ENCODE results near the gene HRC. TPM values are rescaled to one million over a fixed set of nuclear protein-coding genes. Genes with fewer than 3 reads are reported as not detected.

Gene HRC
- total and polyA plus RNA-seq, 2 of the 8 experiments (the other 6 are each of a cell fraction or from before 2014, with no cell fraction given): 2.3 to 2.6 TPM

DNA sequence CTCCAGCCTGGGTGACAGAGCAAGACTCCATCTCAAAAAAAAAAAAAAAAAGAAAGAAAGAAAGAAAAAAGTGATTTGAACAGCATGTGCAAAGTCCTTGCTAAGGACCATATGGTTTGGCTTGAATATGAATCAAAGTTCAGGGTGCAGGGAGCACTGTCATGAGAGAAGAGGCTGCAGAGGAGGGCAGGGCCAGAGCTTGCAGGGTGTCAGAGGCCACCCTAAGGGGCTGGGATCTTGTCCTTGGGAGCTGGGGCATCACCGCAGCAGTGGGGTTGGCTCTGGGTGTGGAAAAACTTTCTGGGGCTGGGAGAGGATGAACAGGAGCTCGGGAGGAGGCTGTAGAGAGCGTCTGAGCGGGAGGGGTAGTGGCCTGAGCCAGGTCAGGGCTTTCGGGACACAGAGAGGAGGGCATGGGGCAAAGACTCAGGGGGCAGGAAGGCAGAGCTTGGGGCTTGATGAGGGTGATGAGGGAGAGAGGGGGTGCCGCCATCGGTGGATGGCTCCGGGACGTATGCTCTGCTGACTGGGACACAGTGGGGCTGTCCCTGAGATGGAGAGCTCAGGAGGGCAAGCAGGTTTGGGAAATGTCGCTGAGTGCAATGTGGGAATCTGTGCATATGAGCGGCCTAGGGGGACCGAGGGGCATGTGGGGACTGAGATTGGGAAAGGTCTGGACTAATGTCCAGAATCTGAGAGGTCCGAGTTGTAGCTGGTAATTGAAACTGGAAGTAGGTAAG is 5.4 kb upstream of the HRC start:
- POLR2A ChIA-PET (ENCODE audit: partially characterized antibody): interaction anchor here (1.1 to 3.9 kb wide), 6 partner anchors 10 to 201 kb away, joined by 3 to 30 read pairs (median 4); no protein-coding TSS in a partner anchor

More for the DNA sequence above, 5.4 kb upstream of the HRC start:
- H3K18ac ChIP-seq (ENCODE audit: extremely low read depth, low read length): no peak overlapping the region
- no peak overlapping the region for H2BK15ac ChIP-seq (ENCODE audit: low read length)
- H2BK120ac ChIP-seq (replicated peaks; ENCODE audit: low read depth, low read length): no peak overlapping the region
- no peaks in the 10 kb centered on the region for H3K9me3 ChIP-seq (ENCODE audit: insufficient read depth in 2 of 2, low read depth in 1 of 2, low read length in 1 of 2)
- no peak overlapping the region for H2AK5ac ChIP-seq (ENCODE audit: low read depth, low read length)
- no peak overlapping the region for H3K4me3 ChIP-seq (ENCODE audit: extremely low read depth in 1 of 4, insufficient read depth in 2 of 4, low read depth in 3 of 4, low read length in 4 of 4)
- TF ChIP-seq, protein P1, sequence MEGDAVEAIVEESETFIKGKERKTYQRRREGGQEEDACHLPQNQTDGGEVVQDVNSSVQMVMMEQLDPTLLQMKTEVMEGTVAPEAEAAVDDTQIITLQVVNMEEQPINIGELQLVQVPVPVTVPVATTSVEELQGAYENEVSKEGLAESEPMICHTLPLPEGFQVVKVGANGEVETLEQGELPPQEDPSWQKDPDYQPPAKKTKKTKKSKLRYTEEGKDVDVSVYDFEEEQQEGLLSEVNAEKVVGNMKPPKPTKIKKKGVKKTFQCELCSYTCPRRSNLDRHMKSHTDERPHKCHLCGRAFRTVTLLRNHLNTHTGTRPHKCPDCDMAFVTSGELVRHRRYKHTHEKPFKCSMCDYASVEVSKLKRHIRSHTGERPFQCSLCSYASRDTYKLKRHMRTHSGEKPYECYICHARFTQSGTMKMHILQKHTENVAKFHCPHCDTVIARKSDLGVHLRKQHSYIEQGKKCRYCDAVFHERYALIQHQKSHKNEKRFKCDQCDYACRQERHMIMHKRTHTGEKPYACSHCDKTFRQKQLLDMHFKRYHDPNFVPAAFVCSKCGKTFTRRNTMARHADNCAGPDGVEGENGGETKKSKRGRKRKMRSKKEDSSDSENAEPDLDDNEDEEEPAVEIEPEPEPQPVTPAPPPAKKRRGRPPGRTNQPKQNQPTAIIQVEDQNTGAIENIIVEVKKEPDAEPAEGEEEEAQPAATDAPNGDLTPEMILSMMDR (IDR thresholded peaks at IDR 0.05; ENCODE audit: control extremely low read depth in 1 of 3, insufficient read depth in 1 of 3, low read depth in 1 of 3, low read length in 3 of 3): no peak
- TF ChIP-seq RXRA (IDR thresholded peaks at IDR 0.05; ENCODE audit: insufficient read depth, low read depth, low read length) (no peak), ASH2L (IDR thresholded peaks at IDR 0.05; ENCODE audit: low read length) (no peak)
- H3K23me2 ChIP-seq (ENCODE audit: low read depth, low read length): peaks cover 11% of the 10 kb centered on the region; the same call in 1 of the 2 replicates
- H2BK5ac ChIP-seq (ENCODE audit: low read depth, low read length): no peak overlapping the region
- no peaks in the 10 kb centered on the region for H3K79me1 ChIP-seq (ENCODE audit: low read depth, low read length)
- H3K79me2 ChIP-seq (ENCODE audit: control insufficient read depth in 1 of 2, insufficient read depth in 2 of 2, low read length in 2 of 2): no peaks in the 10 kb centered on the region
- FAIRE-seq (no peak), DNase-seq (ENCODE audit: low read depth in 1 of 2, low spot score in 2 of 2) (no peak)
- H3K56ac ChIP-seq (replicated peaks; ENCODE audit: insufficient read length, low read depth, low read length): no peak overlapping the region
- no peak overlapping the region for H2AFZ ChIP-seq (ENCODE audit: low read length)
- no peak overlapping the region for H3K4ac ChIP-seq (replicated peaks; ENCODE audit: insufficient read length, low read depth, low read length)
- no peak overlapping the region for H3K9ac ChIP-seq (replicated peaks in 1 of 4; ENCODE audit: extremely low read depth in 1 of 4, low read depth in 3 of 4, low read length in 3 of 4)
- H3K23ac ChIP-seq (ENCODE audit: insufficient read length): no peak overlapping the region
- CTCF ChIA-PET (ENCODE audit: partially characterized antibody): interaction anchor here (1.1 to 3.3 kb wide), 6 partner anchors 17 to 77 kb away, joined by 3 to 19 read pairs (median 4); no protein-coding TSS in a partner anchor
- no peaks in the 10 kb centered on the region for H4K20me1 ChIP-seq (replicated peaks in 1 of 2; ENCODE audit: control insufficient read depth in 1 of 2, insufficient read depth in 2 of 2, low read length in 2 of 2)
- 0 out of 2 replicates have a peak overlapping the region, but pooled peaks have one; percentile 39 for H2BK12ac ChIP-seq (ENCODE audit: low read depth, low read length)
- H4K5ac ChIP-seq (ENCODE audit: insufficient read length, low read depth, low read length): no peak overlapping the region
- H4K8ac ChIP-seq (ENCODE audit: extremely low read depth, insufficient read depth, low read length): no peak overlapping the region
- H3K36me3 ChIP-seq (ENCODE audit: control insufficient read depth in 2 of 4, insufficient read depth in 4 of 4, low read length in 3 of 4): no peaks in the 10 kb centered on the region
- H3K4me1 ChIP-seq (replicated peaks in 1 of 4; ENCODE audit: control insufficient read depth in 3 of 4, insufficient read depth in 4 of 4, low read length in 3 of 4): peaks cover 0 to 15% (median 9%) of the 10 kb centered on the region in 4 experiments; a peak in 6 of 7 replicates
- peaks cover 0 to 9% (median 7%) of the 10 kb centered on the region in 4 experiments; a peak in 4 of 7 replicates for H3K27me3 ChIP-seq (replicated peaks in 1 of 4; ENCODE audit: control insufficient read depth in 3 of 4, extremely low read depth in 1 of 4, insufficient read depth in 3 of 4, low read length in 3 of 4)
- H3K27ac ChIP-seq (ENCODE audit: low read depth, low read length): no peak overlapping the region
- no peak overlapping the region for H4K91ac ChIP-seq (replicated peaks; ENCODE audit: insufficient read length, low read length)
- H2BK20ac ChIP-seq (ENCODE audit: low read length): no peak overlapping the region
- 90% methylated on average over 12 of the region's 13 CpGs; no CpG with 5 or more reads in 1 of the 2 experiments for WGBS, 2 experiments (ENCODE audit: extremely low coverage in 1 of 2, insufficient coverage in 1 of 2, insufficient read length in 1 of 2, insufficient replicate concordance in 2 of 2, low coverage in 1 of 2, low lambda C conversion rate in 2 of 2, missing lambda C conversion rate in 1 of 2)
- H3K14ac ChIP-seq (ENCODE audit: insufficient read length): no peak overlapping the region
- H3K4me2 ChIP-seq (ENCODE audit: insufficient read depth in 1 of 2, low read depth in 2 of 2, low read length in 2 of 2): no peak overlapping the region

Data from H1 (cell line).